Measurements from ENCODE around the gene KIF1B.

DNA sequence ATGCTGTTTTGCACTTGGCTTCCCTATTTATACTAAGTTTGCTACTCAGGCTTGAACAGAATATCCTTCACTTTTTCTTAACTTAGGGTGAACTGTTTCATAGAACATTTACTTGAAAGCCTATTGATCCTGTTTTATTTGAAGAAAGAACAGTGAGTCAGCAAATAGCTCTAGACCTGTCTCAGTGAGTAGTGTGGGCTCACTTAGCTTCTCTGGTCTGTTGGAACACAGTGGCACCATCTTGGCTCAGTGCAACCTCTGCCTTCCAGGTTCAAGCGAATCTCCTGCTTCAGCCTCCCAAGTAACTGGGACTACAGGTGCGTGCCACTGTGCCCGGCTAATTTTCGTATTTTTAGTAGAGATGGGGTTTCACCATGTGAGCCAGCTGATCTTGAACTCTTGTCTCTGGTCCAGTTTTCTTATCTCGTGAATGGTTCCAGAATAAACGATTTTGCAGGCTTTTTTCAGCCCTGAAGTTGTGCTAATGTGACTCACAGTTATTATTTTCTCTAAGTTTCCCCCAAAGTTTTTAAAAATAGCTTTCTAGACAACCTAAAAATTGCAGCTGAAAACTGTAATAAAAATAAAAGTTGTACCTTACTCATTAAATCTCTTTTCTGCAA, 76.8 kb downstream of the KIF1B start:
- TF ChIP-seq, protein P1, sequence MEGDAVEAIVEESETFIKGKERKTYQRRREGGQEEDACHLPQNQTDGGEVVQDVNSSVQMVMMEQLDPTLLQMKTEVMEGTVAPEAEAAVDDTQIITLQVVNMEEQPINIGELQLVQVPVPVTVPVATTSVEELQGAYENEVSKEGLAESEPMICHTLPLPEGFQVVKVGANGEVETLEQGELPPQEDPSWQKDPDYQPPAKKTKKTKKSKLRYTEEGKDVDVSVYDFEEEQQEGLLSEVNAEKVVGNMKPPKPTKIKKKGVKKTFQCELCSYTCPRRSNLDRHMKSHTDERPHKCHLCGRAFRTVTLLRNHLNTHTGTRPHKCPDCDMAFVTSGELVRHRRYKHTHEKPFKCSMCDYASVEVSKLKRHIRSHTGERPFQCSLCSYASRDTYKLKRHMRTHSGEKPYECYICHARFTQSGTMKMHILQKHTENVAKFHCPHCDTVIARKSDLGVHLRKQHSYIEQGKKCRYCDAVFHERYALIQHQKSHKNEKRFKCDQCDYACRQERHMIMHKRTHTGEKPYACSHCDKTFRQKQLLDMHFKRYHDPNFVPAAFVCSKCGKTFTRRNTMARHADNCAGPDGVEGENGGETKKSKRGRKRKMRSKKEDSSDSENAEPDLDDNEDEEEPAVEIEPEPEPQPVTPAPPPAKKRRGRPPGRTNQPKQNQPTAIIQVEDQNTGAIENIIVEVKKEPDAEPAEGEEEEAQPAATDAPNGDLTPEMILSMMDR (IDR thresholded peaks at IDR 0.05; ENCODE audit: low read length): no peak
- TF ChIP-seq EZH2 (optimal IDR thresholded peaks at IDR 0.05; ENCODE audit: low read depth, low read length): no peak

All from MM.1S (cell line).